ENCODE data around the gene SIGLEC12.
"Not testable (repeated sequence)": the region's sequence is repeated elsewhere in the genome, so short reads cannot be mapped to it uniquely, and the experiment has no call there.

SIGLEC12 gene

DNA sequence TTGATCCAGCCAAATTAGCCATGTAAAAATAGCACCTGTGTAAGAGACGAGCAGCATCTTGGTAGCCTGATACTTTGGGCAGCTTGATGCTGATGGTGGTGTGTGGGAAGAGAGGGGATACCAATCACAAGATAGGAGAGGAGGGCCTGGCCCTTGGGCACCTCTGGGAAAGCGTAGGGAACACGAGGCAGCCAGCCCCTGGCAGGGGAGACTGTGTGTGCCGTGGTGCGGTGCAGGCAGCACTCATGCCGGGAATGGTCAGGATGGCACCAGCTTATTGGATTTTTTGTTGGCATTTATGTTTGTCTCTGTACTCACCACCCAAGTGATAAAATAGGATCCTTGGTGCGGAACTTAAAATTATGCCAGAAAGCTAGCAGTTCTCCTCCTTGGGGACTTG is 53.6 kb downstream of the SIGLEC12 start:
- TF ChIP-seq CSDC2 (CRISPR knock-in tag; IDR thresholded peaks at IDR 0.05), result no peak
- TF ChIP-seq RARB (CRISPR knock-in tag; IDR thresholded peaks at IDR 0.05), result no peak
- no peak for TF ChIP-seq TCF4 (CRISPR knock-in tag; IDR thresholded peaks at IDR 0.05; ENCODE audit: borderline replicate concordance)
- TF ChIP-seq TOX (CRISPR knock-in tag; IDR thresholded peaks at IDR 0.05; ENCODE audit: borderline replicate concordance), result no peak
- ATAC-seq, result no peak

DNA sequence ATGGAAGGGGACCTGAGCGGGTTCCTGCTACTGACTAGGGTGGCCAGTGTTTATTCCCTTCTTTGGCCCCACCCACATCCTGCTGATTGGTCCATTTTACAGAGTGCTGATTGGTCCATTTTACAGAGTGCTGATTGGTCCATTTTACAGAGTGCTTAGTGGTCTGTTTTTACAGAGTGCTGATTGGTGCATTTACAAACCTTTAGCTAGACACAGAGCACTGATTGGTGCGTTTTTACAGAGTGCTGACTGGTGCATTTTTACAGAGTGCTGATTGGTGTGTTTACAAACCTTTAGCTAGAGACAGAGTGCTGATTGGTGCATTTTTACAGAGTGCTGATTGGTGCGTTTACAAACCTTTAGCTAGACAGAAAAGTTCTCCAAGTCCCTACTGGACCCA is 54.1 kb downstream of the SIGLEC12 start:
- not testable (repeated sequence) for ATAC-seq

DNA sequence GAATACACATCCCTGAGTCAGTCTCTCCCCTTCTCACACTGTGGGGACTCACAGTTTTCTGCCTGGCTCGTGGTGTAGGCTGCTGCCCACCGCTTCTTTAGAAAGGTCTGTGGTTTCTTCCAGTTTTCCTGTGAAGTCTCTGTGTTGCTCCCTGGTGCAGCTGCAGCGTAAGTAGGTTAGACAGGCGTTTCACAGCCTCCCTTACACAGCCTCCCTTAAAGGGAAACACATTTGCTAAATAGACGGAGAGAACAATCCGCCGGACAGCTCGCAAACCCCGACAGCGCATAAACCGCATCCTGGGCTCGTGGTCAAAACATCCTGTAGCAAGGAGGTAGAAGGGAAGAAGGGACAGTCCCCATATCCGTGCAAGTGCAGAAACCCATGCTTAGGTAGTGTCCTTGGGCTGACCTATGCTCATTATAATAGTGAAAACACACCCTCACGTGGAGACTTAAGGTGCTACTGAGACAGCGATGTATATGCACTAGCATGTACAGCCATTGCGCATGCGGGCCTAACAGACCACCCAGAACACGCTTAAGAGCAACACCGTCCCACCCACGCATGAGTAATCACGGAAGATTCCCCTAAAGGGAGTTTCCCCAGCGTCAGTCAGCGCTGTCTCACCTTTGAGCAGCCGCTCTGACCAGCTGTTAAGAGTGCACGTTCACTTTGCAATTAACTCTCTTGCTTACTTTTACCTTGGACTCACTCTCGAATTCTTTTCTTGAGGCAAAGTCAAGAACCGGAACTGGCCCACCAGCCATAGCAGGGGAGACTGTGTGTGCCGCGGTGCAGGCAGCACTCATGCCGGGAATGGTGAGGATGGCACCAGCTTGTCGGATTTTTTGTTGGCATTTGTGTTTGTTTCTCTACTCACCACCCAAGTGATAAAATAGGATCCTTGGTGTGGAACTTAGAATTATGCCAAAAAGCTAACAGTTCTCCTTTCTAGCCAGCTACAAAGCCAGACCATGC is 59.9 kb downstream of the SIGLEC12 start:
- ATAC-seq, result peak; percentile 19; the same call in 2 of the 3 replicates

More for the DNA sequence above, 59.9 kb downstream of the SIGLEC12 start:
- TF ChIP-seq OSR1 (CRISPR knock-in tag; IDR thresholded peaks at IDR 0.05), result no peak
- TF ChIP-seq, protein P1, sequence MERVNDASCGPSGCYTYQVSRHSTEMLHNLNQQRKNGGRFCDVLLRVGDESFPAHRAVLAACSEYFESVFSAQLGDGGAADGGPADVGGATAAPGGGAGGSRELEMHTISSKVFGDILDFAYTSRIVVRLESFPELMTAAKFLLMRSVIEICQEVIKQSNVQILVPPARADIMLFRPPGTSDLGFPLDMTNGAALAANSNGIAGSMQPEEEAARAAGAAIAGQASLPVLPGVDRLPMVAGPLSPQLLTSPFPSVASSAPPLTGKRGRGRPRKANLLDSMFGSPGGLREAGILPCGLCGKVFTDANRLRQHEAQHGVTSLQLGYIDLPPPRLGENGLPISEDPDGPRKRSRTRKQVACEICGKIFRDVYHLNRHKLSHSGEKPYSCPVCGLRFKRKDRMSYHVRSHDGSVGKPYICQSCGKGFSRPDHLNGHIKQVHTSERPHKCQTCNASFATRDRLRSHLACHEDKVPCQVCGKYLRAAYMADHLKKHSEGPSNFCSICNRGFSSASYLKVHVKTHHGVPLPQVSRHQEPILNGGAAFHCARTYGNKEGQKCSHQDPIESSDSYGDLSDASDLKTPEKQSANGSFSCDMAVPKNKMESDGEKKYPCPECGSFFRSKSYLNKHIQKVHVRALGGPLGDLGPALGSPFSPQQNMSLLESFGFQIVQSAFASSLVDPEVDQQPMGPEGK (CRISPR knock-in tag; IDR thresholded peaks at IDR 0.05; ENCODE audit: borderline replicate concordance), result no peak
- no peak for TF ChIP-seq RARB (CRISPR knock-in tag; IDR thresholded peaks at IDR 0.05)
- no peak for TF ChIP-seq ZFP3 (CRISPR knock-in tag; IDR thresholded peaks at IDR 0.05)
- TF ChIP-seq, protein P2, sequence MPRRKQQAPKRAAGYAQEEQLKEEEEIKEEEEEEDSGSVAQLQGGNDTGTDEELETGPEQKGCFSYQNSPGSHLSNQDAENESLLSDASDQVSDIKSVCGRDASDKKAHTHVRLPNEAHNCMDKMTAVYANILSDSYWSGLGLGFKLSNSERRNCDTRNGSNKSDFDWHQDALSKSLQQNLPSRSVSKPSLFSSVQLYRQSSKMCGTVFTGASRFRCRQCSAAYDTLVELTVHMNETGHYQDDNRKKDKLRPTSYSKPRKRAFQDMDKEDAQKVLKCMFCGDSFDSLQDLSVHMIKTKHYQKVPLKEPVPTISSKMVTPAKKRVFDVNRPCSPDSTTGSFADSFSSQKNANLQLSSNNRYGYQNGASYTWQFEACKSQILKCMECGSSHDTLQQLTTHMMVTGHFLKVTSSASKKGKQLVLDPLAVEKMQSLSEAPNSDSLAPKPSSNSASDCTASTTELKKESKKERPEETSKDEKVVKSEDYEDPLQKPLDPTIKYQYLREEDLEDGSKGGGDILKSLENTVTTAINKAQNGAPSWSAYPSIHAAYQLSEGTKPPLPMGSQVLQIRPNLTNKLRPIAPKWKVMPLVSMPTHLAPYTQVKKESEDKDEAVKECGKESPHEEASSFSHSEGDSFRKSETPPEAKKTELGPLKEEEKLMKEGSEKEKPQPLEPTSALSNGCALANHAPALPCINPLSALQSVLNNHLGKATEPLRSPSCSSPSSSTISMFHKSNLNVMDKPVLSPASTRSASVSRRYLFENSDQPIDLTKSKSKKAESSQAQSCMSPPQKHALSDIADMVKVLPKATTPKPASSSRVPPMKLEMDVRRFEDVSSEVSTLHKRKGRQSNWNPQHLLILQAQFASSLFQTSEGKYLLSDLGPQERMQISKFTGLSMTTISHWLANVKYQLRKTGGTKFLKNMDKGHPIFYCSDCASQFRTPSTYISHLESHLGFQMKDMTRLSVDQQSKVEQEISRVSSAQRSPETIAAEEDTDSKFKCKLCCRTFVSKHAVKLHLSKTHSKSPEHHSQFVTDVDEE (CRISPR knock-in tag; IDR thresholded peaks at IDR 0.05), result no peak
- no peak for TF ChIP-seq SNAI2 (CRISPR knock-in tag; IDR thresholded peaks at IDR 0.05)
- TF ChIP-seq ZNF8 (CRISPR knock-in tag; IDR thresholded peaks at IDR 0.05), result no peak
- no peak for TF ChIP-seq BACH2 (CRISPR knock-in tag; IDR thresholded peaks at IDR 0.05; ENCODE audit: borderline replicate concordance)
- TF ChIP-seq PPARA (CRISPR knock-in tag; IDR thresholded peaks at IDR 0.05; ENCODE audit: borderline replicate concordance), result no peak
- no peak for TF ChIP-seq ZC3H10 (CRISPR knock-in tag; IDR thresholded peaks at IDR 0.05)
- no peak for TF ChIP-seq CSDC2 (CRISPR knock-in tag; IDR thresholded peaks at IDR 0.05)
- no peak for TF ChIP-seq TOX (CRISPR knock-in tag; IDR thresholded peaks at IDR 0.05; ENCODE audit: borderline replicate concordance)
